ENCODE results near the gene MYH3. TPM values are rescaled to one million over a fixed set of nuclear protein-coding genes. Genes with fewer than 3 reads are reported as not detected.

The MYH3 gene
- polyA plus RNA-seq, 1 experiment: 0.31 TPM

- TF ChIP-seq CTCF (IDR thresholded peaks at IDR 0.05; ENCODE audit: low read depth, low read length): no peak
- POLR2A ChIA-PET: no interaction called here
- H3K27me3 ChIP-seq (ENCODE audit: control insufficient read depth, insufficient read depth, low read length): no peaks in the 10 kb centered on the region
- CTCF ChIA-PET: interaction anchor here (1.3 kb wide), 1 partner anchor 33 kb away, joined by 4 read pairs; no protein-coding TSS in a partner anchor
- H3K4me3 ChIP-seq (ENCODE audit: low read depth, low read length): no peak overlapping the region
- no peak for DNase-seq (ENCODE audit: low read depth, low spot score)
- no peak overlapping the region for H3K27ac ChIP-seq (ENCODE audit: low read depth, low read length)
- H3K9me3 ChIP-seq (ENCODE audit: control insufficient read depth, insufficient read depth, low read length): no peaks in the 10 kb centered on the region; the same call in none of the 2 replicates
These were observed 71.6 kb downstream of the MYH3 start for GRCh38 chr17:10585529-10585928.

- Histone ChIP-seq H3K9me3 (ENCODE audit: control insufficient read depth, insufficient read depth, low read length) (no peaks in the 10 kb centered on the region), H3K4me3 (ENCODE audit: low read depth, low read length) (no peak overlapping the region), H3K27ac (ENCODE audit: low read depth, low read length) (no peak overlapping the region), H3K27me3 (ENCODE audit: control insufficient read depth, insufficient read depth, low read length) (no peaks in the 10 kb centered on the region)
- ChIA-PET CTCF (no interaction called here), POLR2A (no interaction called here)
- no peak for TF ChIP-seq CTCF (IDR thresholded peaks at IDR 0.05; ENCODE audit: low read depth, low read length)
- no peak for DNase-seq (ENCODE audit: low read depth, low spot score)
These were observed 73.3 kb downstream of the MYH3 start for GRCh38 chr17:10583834-10584233.

- no peak overlapping the region for H3K4me3 ChIP-seq (ENCODE audit: low read depth, low read length)
- ChIA-PET POLR2A (no interaction called here), CTCF (no interaction called here)
- H3K27ac ChIP-seq (ENCODE audit: low read depth, low read length): no peak overlapping the region
- TF ChIP-seq CTCF (IDR thresholded peaks at IDR 0.05; ENCODE audit: low read depth, low read length): no peak
- no peaks in the 10 kb centered on the region for H3K27me3 ChIP-seq (ENCODE audit: control insufficient read depth, insufficient read depth, low read length)
- H3K9me3 ChIP-seq (ENCODE audit: control insufficient read depth, insufficient read depth, low read length): no peaks in the 10 kb centered on the region
- no peak for DNase-seq (ENCODE audit: low read depth, low spot score)
These were observed 77.8 kb downstream of the MYH3 start for GRCh38 chr17:10579270-10579669.

Other genes with a start within 250 kb of the MYH3 start
- not detected in 2 replicates for gene MYH8, start 235.4 kb downstream of the MYH3 start, polyA plus RNA-seq (2011; rRNA removed)
- not detected in 2 replicates for gene MYH4, start 187.8 kb downstream of the MYH3 start, polyA plus RNA-seq (2011; rRNA removed)
- gene MYH1, start 138.8 kb downstream of the MYH3 start, polyA plus RNA-seq (2011; rRNA removed): not detected in 2 replicates
- gene MYH2, start 107.7 kb downstream of the MYH3 start, polyA plus RNA-seq (2011; rRNA removed): not detected in 2 replicates
- 25.1 and 28.5 TPM in 2 replicates for gene SCO1, start 40.2 kb upstream of the MYH3 start, polyA plus RNA-seq (2011; rRNA removed)
- 11.8 and 15.1 TPM in 2 replicates for gene ADPRM, start 40.3 kb upstream of the MYH3 start, polyA plus RNA-seq (2011; rRNA removed)
- gene TMEM220, start 72.7 kb upstream of the MYH3 start, polyA plus RNA-seq (2011; rRNA removed): 5.2 and 6.1 TPM in 2 replicates
- not detected in 2 replicates for gene TMEM238L, start 146.8 kb upstream of the MYH3 start, polyA plus RNA-seq (2011; rRNA removed)
- gene PIRT, start 180.8 kb upstream of the MYH3 start, polyA plus RNA-seq (2011; rRNA removed): not detected in 2 replicates

Data from AG04450 (cell line).